H1 (cell line): Measurements from ENCODE around the gene VPS13A. TPM values are rescaled to one million over a fixed set of nuclear protein-coding genes. Genes with fewer than 3 reads are reported as not detected.

Source experiments
- CTCF ChIA-PET: fragments of 300-600 bp; sonication (Branson Sonifier 250); formaldehyde crosslinking; loops from one replicate; lab custom pipeline; 2021; ENCODE audit not compliant: partially characterized antibody; lab: Charles Lee
- POLR2A ChIA-PET: fragments of 300-600 bp; sonication (Branson Sonifier 250); formaldehyde crosslinking; loops from one replicate; lab custom pipeline; 2021; ENCODE audit warnings: inconsistent platforms; ENCODE audit not compliant: partially characterized antibody; lab: Charles Lee
- DNase-seq, 2 experiments: peaks; one replicate each; pipeline versions ENCODE4 v3.0.0 to v3.0.0-alpha.2; 2010 to 2022; ENCODE audit warnings: low spot score in 2 of 2, low read depth in 1 of 2, mixed read lengths in 1 of 2
- FAIRE-seq: peaks from 2 replicates; lab custom pipeline; 2011; peaks lifted over from hg19 to GRCh38; lab: Jason Lieb, UNC
- H2AFZ ChIP-seq: 2 replicates; pipeline ENCODE4 v1.8.1; 2012; ENCODE audit warnings: low read length, inconsistent platforms
- H2AK5ac ChIP-seq: 2 replicates; pipeline ENCODE4 v1.6.1; 2013; ENCODE audit warnings: low read depth, low read length
- H2BK120ac ChIP-seq: replicated peaks from 2 replicates; pipeline ENCODE3; 2013; ENCODE audit warnings: low read depth, low read length, inconsistent platforms
- H2BK12ac ChIP-seq: 2 replicates; pipeline ENCODE4 v1.6.1; 2013; ENCODE audit warnings: low read depth, low read length
- H2BK15ac ChIP-seq: 2 replicates; pipeline ENCODE4 v1.6.1; 2013; ENCODE audit warnings: low read length
- H2BK20ac ChIP-seq: 2 replicates; pipeline ENCODE4 v1.6.1; 2013; ENCODE audit warnings: low read length
- H2BK5ac ChIP-seq: 2 replicates; pipeline ENCODE4 v1.6.1; 2013; ENCODE audit warnings: low read depth, low read length
- H3K14ac ChIP-seq: 2 replicates; pipeline ENCODE4 v1.6.1; 2013; ENCODE audit warnings: inconsistent platforms; ENCODE audit not compliant: insufficient read length
- H3K18ac ChIP-seq: 2 replicates; pipeline ENCODE4 v1.6.1; 2013; ENCODE audit warnings: low read length; ENCODE audit errors: extremely low read depth
- H3K23ac ChIP-seq: 2 replicates; pipeline ENCODE4 v1.6.1; 2013; ENCODE audit warnings: inconsistent platforms; ENCODE audit not compliant: insufficient read length
- H3K23me2 ChIP-seq: 2 replicates; pipeline ENCODE4 v1.6.1; 2013; ENCODE audit warnings: low read depth, low read length
- H3K27ac ChIP-seq: 2 replicates; pipeline ENCODE4 v1.6.1; 2011; ENCODE audit warnings: low read depth, low read length, inconsistent platforms
- H3K27me3 ChIP-seq, 4 experiments: replicated peaks in 1 of 4; 1 replicate in 1 of 4; 2 replicates in 3 of 4; pipeline versions ENCODE4 v1.6.1 to v1.8.1; 2011 to 2013; ENCODE audit warnings: low read length in 3 of 4, mild to moderate bottlenecking in 3 of 4, inconsistent platforms in 2 of 4, mixed read lengths in 2 of 4, moderate library complexity in 1 of 4; ENCODE audit not compliant: control insufficient read depth in 3 of 4, insufficient read depth in 3 of 4; ENCODE audit errors: extremely low read depth in 1 of 4
- H3K36me3 ChIP-seq, 4 experiments: 2 replicates each; pipeline versions ENCODE4 v1.6.1 to v1.8.1; 2011 to 2013; ENCODE audit warnings: mild to moderate bottlenecking in 4 of 4, low read length in 3 of 4, moderate library complexity in 2 of 4, control low read depth in 1 of 4, inconsistent platforms in 1 of 4; ENCODE audit not compliant: insufficient read depth in 4 of 4, control insufficient read depth in 2 of 4
- H3K4ac ChIP-seq: replicated peaks from 2 replicates; pipeline ENCODE3; 2013; ENCODE audit warnings: low read length, low read depth, mixed read lengths, inconsistent platforms; ENCODE audit not compliant: insufficient read length
- H3K4me1 ChIP-seq, 4 experiments: replicated peaks in 1 of 4; 1 replicate in 1 of 4; 2 replicates in 3 of 4; pipeline versions ENCODE4 v1.6.1 to v1.8.1; 2011 to 2013; ENCODE audit warnings: low read length in 3 of 4, inconsistent platforms in 2 of 4, mixed read lengths in 1 of 4; ENCODE audit not compliant: insufficient read depth in 4 of 4, control insufficient read depth in 3 of 4
- H3K4me2 ChIP-seq, 2 experiments: 2 replicates each; pipeline versions ENCODE4 v1.6.1 to v1.8.1; 2011 to 2013; ENCODE audit warnings: low read depth in 2 of 2, low read length in 2 of 2, control low read depth in 1 of 2, inconsistent platforms in 1 of 2, mild to moderate bottlenecking in 1 of 2; ENCODE audit not compliant: insufficient read depth in 1 of 2
- H3K4me3 ChIP-seq, 4 experiments: fragments of 200-600, 300-600 bp in 1 of 4; sonication (generic), shearing (Covaris generic), sonication (Bioruptor Twin) in 1 of 4; 2 replicates each; pipeline versions ENCODE4 v1.5.1 to v1.8.1; 2011 to 2016; ENCODE audit warnings: low read length in 4 of 4, low read depth in 3 of 4, control low read depth in 2 of 4, inconsistent platforms in 2 of 4, mild to moderate bottlenecking in 2 of 4, mixed read lengths in 1 of 4, moderate library complexity in 1 of 4; ENCODE audit not compliant: insufficient read depth in 2 of 4; ENCODE audit errors: extremely low read depth in 1 of 4
- H3K56ac ChIP-seq: replicated peaks from 2 replicates; pipeline ENCODE3; 2013; ENCODE audit warnings: low read depth, mild to moderate bottlenecking, mixed read lengths, low read length, inconsistent platforms; ENCODE audit not compliant: insufficient read length
- H3K79me1 ChIP-seq: 2 replicates; pipeline ENCODE4 v1.6.1; 2013; ENCODE audit warnings: low read depth, low read length, control low read depth
- H3K79me2 ChIP-seq, 2 experiments: 2 replicates each; pipeline versions ENCODE4 v1.6.1 to v1.8.1; 2012 to 2013; ENCODE audit warnings: low read length in 2 of 2, mild to moderate bottlenecking in 2 of 2, inconsistent platforms in 1 of 2; ENCODE audit not compliant: insufficient read depth in 2 of 2, control insufficient read depth in 1 of 2
- H3K9ac ChIP-seq, 4 experiments: replicated peaks in 1 of 4; 1 replicate in 1 of 4; 2 replicates in 3 of 4; pipeline versions ENCODE4 v1.6.1 to v1.8.1; 2011 to 2013; ENCODE audit warnings: low read depth in 3 of 4, low read length in 3 of 4, control low read depth in 2 of 4, mild to moderate bottlenecking in 2 of 4, moderate library complexity in 2 of 4, inconsistent platforms in 1 of 4; ENCODE audit errors: extremely low read depth in 1 of 4
- H3K9me3 ChIP-seq, 2 experiments: 2 replicates each; pipeline versions ENCODE4 v1.6.1 to v1.8.1; 2012 to 2013; ENCODE audit warnings: mild to moderate bottlenecking in 2 of 2, moderate library complexity in 2 of 2, control low read depth in 1 of 2, inconsistent platforms in 1 of 2, low read depth in 1 of 2, low read length in 1 of 2, mixed read lengths in 1 of 2; ENCODE audit not compliant: insufficient read depth in 2 of 2
- H4K20me1 ChIP-seq, 2 experiments: replicated peaks in 1 of 2; 2 replicates each; pipeline versions ENCODE3 to v1.8.1; 2011 to 2013; ENCODE audit warnings: inconsistent platforms in 2 of 2, low read length in 2 of 2, mild to moderate bottlenecking in 1 of 2; ENCODE audit not compliant: insufficient read depth in 2 of 2, control insufficient read depth in 1 of 2
- H4K5ac ChIP-seq: 2 replicates; pipeline ENCODE4 v1.6.1; 2013; ENCODE audit warnings: low read length, low read depth, mixed read lengths, inconsistent platforms; ENCODE audit not compliant: insufficient read length
- H4K8ac ChIP-seq: 2 replicates; pipeline ENCODE4 v1.8.0; 2013; ENCODE audit warnings: mild to moderate bottlenecking, moderate library complexity, low read length, inconsistent platforms; ENCODE audit not compliant: insufficient read depth; ENCODE audit errors: extremely low read depth
- H4K91ac ChIP-seq: replicated peaks from 2 replicates; pipeline ENCODE3; 2013; ENCODE audit warnings: low read length, mixed read lengths, inconsistent platforms; ENCODE audit not compliant: insufficient read length
- CEBPB ChIP-seq: IDR thresholded peaks from 2 replicates; pipeline ENCODE4 v1.6.1; 2012; ENCODE audit warnings: low read depth, low read length
- SP1 ChIP-seq: IDR thresholded peaks from 2 replicates; pipeline ENCODE4 v1.6.1; 2011; ENCODE audit warnings: low read depth, low read length
- WGBS, 2 experiments: shearing (Covaris generic) in 1 of 2; methylation state at CpG; one replicate each; pipeline versions ENCODE4 v1.1.6 to v1.1.7; 2013 to 2015; ENCODE audit warnings: low lambda C conversion rate in 2 of 2, mixed read lengths in 2 of 2, inconsistent platforms in 1 of 2, low coverage in 1 of 2, missing lambda C conversion rate in 1 of 2; ENCODE audit not compliant: insufficient replicate concordance in 2 of 2, insufficient coverage in 1 of 2, insufficient read length in 1 of 2; ENCODE audit errors: extremely low coverage in 1 of 2, missing lambda C conversion rate in 1 of 2; 5-methylcytosine and 5-hydroxymethylcytosine counted together
- polyA plus RNA-seq, 7 experiments: library from polyadenylated mRNA; depleted of rRNA in 3 of 7; stranded (reverse) in 5 of 7; unstranded in 2 of 7; fragments of >200 nt in 5 of 7; fragments of 200-250 nt in 2 of 7; gene quantifications; 1 replicate in 5 of 7; 2 replicates in 1 of 7; 4 replicates in 1 of 7; pipeline versions ENCODE4 v1.2.1 to v1.2.3, GENCODE V29; 2011 to 2013; ENCODE audit warnings: missing spikeins in 2 of 7, mixed read lengths in 2 of 7
- total RNA-seq: library from RNA; stranded (reverse); fragmentation: NEBNext Ultra II Directional; extraction: Animal tissue kit (Norgen Biotek cat#: 25700); gene quantifications from 2 replicates; pipeline ENCODE4 v1.2.1, GENCODE V29; 2021

The VPS13A gene
- total and polyA plus RNA-seq, 2 of the 8 experiments (the other 6 are each of a cell fraction or from before 2014, with no cell fraction given) = 6.0 to 36.5 TPM

DNA sequence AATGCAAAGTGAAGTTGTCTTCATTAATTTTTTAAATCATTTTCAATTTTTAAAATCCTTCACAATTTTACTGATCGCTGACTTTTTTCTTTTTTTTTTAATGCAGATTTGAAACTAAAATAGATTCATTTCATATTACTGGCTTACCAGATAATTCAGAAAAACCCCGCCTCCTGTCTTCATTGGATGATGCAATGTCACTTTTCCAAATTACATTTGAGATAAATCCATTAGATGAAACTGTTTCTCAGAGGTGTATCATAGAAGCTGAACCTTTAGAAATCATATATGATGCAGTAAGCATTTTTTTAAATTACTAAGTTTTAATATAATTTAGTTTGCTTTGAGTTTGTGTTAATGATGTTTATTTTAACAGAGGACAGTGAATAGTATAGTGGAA, 60.6 kb downstream of the VPS13A start:
- Histone ChIP-seq H3K4me2 (no peak overlapping the region), H4K20me1 (no peaks in the 10 kb centered on the region), H4K8ac (no peak overlapping the region), H4K91ac (no peak overlapping the region), H3K14ac (no peak overlapping the region), H2AFZ (no peak overlapping the region), H3K79me1 (no peaks in the 10 kb centered on the region), H2BK5ac (no peak overlapping the region), H3K18ac (no peak overlapping the region), H2BK20ac (no peak overlapping the region), H3K27ac (no peak overlapping the region), H4K5ac (no peak overlapping the region), H3K23ac (no peak overlapping the region), H3K9me3 (no peaks in the 10 kb centered on the region), H2BK15ac (no peak overlapping the region), H3K36me3 (peaks cover 0 to 5% (median 0%) of the 10 kb centered on the region in 4 experiments; a peak in 1 of 8 replicates), H3K4ac (no peak overlapping the region), H3K23me2 (no peaks in the 10 kb centered on the region), H3K4me1 (no peaks in the 10 kb centered on the region), H2AK5ac (no peak overlapping the region), H3K9ac (no peak overlapping the region)
- FAIRE-seq (no peak), DNase-seq (no peak)
- ChIA-PET CTCF (no interaction called here), POLR2A (no interaction called here)
- TF ChIP-seq SP1 (no peak), CEBPB (peak; percentile 58; the same call in 1 of the 2 replicates)
- TF ChIP-seq, all 59 proteins: peak for 1
- no peaks in the 10 kb centered on the region for H3K79me2 ChIP-seq
- H2BK12ac ChIP-seq = no peak overlapping the region
- H3K27me3 ChIP-seq = no peaks in the 10 kb centered on the region
- H2BK120ac ChIP-seq = no peak overlapping the region
- no peak overlapping the region for H3K4me3 ChIP-seq
- 90 to 100% methylated on average over 1 to 2 of the region's 2 CpGs for WGBS, 2 experiments
- H3K56ac ChIP-seq = no peak overlapping the region
